GM19324 (cell line): Measurements from ENCODE around the gene FALEC.

Experiments
- ATAC-seq: cut with Tn5 transposase; IDR thresholded peaks from one replicate; pipeline ENCODE4 v1.9.1; 2021; ENCODE audit warnings: mild to moderate bottlenecking, moderate library complexity; ENCODE audit not compliant: unreplicated experiment, low FRiP score

FALEC gene

DNA sequence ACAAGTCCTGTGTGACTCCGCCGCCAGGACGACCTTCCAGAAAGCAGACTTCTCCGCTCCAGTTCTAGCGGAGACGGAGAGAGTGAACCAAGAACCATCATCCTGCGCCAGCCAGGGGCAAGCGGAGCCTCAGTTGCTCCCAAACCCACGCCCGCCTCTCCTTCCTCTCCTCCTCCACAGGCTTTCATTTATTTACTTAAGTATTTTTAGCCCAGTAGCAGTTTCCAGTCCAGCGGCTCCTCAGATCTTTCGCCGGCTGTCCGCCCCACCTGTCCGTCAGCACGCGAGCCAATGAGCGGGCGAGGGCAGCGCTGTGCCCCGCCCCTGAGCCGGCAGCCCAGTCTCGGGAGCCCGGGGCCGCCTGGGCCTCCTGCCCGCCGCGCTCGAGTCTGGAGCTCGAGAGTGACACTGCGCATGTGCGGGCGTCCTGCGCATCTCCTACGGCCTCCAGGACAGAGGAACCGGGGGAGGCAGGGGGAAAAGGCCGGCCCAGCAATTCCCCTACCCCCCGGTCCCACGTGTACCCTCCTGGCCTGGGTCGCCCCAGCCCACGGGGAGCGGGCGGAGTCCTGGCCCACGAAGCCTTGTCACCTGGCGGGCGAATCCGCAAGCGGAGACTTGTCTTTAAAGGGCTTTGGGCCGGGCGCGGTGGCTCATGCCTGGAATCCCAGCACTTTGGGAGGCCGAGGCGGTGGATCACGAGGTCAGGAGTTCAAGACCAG lies at the start of gene FALEC:
TSS of gene FALEC (plus strand) at position 425 of the 722 bp plus-strand sequence.
- peak; percentile 97 for ATAC-seq

DNA sequence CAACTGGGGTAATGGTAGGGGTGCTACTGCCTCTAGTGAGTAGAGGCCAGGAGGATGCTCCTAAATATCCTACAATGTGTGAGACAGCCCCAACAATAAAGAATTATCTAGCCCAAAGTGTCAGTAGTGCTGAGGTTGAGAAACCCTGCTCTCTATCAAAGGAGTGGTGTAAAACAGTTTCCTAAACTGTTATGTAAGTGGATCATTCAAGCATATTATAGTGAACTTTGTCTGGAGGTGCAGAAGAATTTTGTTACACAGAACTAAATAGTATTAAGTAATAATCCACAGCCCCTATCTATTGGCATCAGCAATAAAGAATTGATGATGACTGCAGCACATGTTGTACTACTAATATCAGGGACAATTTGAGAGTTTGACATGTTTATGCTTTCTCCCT lies 48.6 kb upstream of the FALEC start:
- ATAC-seq, result no peak

DNA sequence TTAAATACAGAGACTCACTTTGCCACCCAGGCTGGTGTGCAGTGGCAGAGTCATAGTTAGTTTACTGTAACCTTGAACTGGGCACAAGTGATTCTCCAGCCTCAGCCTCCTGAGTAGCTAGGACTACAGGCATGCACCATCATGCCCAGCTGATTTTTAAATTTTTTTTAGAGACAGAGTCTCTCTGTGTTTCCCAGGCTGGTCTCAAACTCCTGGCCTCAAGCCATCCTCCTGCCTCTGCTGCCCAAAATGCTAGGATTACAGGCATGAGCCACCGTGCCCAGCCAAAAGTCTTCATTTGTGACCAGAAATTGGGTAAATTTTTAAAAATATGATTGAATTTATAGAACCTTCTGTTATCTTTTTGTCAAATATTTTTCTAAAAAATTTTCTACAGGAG lies 46.3 kb upstream of the FALEC start:
- no peak for ATAC-seq

DNA sequence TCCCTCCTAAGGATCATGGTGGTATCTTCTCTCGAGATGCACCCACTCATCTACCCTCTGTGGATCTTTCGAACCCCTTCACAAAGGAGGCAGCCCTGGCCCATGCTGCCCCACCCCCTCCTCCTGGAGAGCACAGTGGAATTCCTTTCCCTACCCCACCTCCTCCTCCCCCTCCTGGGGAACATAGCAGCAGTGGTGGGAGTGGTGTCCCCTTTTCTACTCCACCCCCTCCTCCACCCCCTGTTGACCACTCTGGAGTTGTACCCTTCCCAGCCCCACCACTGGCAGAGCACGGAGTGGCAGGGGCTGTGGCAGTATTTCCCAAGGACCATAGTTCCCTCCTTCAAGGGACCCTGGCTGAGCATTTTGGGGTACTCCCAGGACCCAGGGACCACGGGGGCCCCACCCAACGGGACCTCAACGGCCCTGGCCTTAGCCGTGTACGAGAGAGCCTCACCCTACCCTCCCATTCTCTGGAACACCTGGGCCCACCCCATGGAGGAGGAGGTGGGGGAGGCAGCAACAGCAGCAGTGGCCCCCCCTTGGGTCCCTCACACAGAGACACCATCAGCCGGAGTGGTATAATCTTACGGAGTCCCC lies 42.9 kb upstream of the FALEC start:
- no peak for ATAC-seq

DNA sequence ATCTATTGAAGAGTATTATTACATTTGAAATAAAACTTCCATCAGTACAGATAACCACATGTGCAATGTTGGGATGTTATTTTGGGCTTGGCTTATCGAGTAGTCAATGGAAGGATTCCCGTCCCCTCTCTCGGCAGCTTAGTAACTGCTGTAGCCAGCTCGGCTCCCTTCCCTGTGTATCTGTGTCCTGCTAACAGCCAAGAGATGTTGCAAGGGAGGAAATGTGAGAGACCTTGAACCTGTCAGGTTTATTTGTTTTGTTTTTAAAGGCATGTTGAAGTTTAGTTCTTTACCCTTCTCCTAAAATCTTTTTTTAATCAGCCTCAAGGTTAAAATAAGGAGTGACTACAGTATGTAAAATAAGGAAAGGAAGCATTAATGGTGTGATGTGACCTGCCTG lies 41.9 kb upstream of the FALEC start:
- ATAC-seq, result no peak

DNA sequence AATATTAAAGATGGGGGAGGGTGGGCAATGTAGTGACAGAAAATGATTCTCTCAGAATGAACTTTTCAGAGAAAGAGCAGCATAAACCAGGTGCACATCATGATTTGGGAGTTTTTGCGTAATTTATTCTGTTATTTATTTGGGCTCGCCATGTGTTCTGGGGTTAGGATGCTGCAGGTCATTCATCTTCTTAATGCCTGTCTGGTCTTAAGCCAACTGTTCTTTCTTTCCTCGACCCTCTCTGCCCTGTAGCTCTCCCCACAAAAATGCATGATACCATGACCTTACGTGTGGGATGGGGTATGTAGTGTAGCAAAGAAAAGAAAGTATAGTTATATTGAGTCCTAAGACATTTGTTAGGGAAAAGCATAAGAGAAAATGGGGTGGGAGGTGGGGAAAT lies 40.7 kb upstream of the FALEC start:
- ATAC-seq, result no peak

DNA sequence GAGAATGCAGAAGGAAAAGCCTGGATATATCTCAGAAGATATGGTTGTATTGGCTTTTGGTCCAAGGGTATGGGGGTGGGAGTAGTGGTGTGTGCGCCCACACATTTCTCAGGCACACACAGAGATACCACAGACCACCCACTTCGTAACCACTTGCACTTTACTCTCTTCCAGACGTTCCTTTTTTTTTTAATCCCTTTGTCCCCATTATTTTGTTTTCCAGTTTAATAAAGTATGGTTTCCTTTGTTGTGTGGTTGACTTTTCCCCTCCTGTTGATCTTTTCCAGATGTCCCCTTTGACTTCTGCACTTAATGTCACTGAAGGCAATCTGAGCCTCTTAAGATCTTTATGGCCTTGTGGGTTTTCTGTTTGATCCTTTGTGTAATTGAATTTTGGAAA lies 38.8 kb upstream of the FALEC start:
- no peak for ATAC-seq

DNA sequence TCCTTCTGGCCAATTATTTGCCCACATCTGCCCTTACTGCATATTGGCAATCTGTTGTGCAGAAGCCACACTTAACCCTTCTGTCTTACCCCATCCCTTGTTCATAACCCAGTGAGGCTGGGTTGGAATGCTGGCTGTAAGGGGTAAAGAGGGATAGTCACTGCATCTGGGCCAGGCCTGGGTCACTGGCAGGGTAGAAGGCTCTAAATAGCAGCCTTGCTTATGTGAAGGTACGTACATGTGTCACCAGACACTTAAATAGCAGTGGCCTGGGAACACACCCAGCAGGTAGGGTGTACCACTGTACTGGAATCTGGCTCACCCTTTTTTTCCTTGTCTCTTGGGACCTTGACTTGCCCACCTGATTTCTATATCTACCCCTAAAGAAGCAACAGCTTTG lies 38.2 kb upstream of the FALEC start:
- no peak for ATAC-seq

DNA sequence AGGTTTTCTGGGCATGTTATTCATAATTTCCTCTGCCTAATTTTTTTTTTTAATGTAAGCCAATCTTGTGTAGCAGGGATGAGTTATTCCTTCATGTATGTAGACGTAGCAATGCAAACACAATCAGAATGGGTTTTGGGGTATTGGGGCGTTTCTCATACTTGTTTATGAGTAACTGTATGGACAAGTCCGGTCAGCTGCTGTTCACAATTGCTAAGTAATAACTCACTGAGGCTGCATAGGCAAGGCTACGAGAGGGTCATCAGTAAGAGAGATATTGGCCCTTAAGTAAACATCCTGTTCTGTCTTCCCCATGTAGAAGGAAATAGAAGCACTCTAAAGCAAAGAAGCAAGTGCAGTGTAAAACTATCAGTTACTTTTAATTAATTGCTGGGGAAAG lies 37.8 kb upstream of the FALEC start:
- ATAC-seq, result no peak

DNA sequence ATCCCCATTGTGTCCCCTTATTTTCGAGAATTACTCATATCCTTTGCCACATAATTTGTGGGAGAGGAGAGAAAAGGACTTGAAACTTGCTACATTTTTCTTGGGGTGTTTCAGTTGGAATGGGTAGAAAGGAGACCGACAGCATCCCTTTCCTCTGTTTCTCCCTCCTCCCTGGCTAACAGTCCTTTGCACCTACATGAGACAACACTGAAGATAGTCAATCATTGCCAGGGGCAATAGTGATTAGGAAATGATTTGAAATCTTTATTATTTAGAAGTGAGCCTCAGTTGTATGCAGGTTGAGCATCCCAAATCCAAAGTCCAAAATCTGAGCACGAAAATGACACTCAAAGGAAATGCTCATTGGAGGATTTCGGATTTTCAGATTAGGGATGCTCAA lies 36.2 kb upstream of the FALEC start:
- ATAC-seq, result no peak

DNA sequence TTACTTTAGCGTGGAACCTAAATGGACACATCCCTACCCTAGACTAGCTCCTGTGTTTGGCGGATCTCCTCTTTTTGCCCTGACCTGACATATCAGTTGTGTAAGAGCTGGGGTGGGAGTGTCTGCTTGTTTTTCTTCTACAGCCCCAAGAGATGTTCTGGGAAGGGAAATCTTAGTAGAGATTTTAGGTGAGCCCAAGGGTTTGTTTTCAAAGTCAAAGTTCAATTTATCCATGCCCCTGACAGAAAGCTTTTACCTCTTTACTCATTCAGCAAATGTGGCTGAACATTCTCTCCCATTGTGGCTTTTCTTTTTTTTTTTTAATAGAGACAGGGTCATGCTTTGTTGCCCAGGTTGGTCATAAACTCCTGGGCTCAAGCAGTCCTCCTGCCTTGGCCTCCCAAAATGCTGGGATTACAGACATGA lies 35.6 kb upstream of the FALEC start:
- ATAC-seq, result no peak

DNA sequence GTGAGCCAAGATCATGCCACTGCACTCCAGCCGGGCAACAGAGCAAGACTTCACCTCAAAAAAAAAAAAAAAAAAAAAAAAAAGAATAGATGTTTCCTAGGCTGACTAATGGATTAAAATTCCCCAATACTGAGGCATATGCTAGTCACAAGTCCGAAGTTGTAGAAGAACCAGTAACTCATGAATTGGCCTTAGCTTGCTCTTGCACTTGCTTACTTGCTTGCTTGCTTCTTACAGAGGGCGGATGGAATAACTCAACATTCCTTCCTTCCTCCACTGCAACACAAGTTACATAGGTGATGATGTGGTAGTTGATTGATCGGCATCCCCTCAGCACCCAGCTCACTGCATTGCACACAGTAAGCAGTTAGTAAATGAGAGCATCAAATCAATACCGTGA lies 31.1 kb upstream of the FALEC start:
- no peak for ATAC-seq

DNA sequence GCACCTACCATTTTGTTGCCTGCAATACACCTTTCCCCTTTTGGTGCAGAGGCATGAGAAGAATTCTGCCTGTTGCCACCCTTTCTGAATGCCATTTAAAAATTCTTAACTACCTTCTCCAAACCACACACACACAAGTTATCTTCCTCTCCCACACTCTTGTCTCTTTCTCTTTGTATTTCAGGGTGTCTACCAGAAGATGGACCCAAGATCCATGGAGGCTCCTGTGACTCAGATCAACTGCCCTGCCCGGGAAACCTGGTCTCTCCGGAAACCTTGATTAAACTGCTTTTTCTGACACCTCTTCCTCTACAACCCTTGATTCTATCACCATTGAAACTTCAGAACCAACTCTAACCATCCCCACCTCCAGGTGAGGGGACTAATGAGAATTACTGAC lies 30.7 kb upstream of the FALEC start:
- no peak for ATAC-seq

DNA sequence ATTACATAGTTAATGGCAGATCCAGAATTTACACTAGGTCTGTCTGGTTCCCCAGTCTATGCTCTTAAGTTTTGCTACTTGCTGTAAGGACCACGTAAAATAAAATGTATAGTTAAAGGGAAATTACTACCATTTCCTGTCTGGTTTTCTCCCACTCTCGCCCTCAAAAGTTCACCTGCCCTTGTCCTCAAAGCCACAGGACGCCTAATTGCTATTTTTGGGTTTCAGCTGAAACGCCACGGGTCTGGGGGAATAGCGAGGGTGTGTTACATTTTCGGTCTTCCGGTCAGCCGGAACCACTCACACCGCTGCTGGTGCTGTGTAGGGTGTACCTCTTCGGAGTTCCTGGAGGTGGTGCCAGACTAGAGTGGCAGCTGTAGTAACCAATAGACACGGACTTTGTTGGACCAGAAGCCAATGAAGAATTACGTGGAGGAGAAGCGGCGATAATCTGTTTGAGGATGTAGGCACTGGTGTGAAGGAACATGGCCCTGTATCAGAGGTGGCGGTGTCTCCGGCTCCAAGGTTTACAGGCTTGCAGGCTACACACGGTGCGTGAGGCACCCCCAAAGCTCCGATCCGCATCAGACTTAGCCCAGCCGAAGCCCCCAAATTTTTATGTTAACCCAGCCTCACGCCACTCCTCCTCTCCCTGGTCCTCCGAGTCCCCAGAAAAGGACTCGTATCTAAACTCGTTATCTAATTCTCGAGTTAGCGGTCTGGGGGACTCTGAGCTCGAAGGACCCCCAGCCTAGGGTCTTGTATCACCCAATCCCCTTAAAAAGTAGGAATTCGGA lies 28.4 kb upstream of the FALEC start, which contains the start of gene TARS2:
TSS of gene TARS2 (plus strand) at position 454 of the 797 bp plus-strand sequence. CDS start at position 486, 32 bp downstream.
- peak; percentile 97 for ATAC-seq

DNA sequence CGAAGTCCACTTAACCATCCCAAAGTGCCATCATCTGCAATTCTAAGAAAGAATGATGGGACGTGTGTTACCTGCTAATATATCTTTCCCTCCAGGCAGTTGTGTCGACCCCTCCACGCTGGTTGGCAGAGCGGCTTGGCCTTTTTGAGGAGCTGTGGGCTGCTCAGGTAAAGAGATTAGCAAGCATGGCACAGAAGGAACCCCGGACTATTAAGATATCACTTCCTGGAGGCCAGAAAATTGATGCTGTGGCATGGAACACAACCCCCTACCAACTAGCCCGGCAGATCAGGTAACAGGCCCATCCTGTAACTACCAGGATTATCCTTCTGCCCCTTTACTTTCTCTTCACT lies 27.8 kb upstream of the FALEC start:
- no peak for ATAC-seq

DNA sequence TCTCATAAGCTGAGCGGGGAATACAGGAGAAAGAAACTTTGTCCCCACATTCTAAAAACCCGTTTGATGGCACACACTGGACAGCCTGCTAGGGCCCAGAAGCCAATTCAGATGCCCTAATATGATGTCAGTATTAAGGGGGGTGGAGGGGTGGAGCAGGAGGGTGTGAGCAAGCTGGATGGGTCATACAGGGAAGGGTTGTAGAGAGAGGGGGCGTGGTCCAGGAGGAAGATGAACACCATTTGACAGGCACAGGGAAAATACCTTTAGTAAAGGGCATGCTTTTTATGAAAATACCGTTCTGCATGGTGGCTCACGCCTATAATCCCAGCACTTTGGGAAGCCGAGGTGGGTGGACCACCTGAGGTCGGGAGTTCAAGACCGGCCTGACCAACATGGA lies 22.4 kb upstream of the FALEC start:
- no peak for ATAC-seq

DNA sequence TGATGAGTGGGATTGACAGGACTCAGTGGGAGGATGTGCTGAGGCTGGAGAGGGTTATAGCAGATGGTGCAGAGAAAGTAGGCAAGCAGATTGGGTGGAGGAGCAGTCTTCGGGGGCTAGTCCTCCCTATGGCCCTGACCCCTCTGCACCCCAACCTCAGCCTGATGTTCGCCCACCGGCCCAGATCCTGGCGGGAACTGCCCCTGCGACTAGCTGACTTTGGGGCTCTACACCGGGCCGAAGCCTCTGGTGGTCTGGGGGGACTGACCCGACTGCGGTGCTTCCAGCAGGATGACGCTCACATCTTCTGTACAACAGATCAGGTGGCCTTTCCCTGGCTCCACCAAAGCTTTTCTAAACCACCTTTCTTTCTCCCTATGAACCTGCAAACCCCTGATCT lies 17.2 kb upstream of the FALEC start:
- ATAC-seq, result no peak

DNA sequence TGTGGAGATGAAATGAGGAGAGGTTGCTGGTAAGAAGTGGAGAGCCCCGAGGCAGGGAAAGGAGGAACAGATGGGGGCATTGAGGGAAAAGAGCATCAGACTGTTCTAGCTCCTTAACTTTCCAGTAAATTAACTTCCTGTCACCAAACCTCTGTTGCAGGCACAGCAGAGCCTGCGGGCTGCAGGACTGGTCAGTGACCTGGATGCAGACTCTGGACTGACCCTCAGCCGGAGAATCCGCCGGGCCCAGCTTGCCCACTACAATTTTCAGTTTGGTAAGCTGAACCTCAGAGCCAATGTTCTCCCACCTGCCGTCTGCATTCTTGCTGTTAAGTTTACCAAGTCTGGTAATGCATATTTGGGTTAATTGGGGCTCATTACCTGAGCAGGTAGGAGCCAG lies 10.1 kb upstream of the FALEC start:
- ATAC-seq, result no peak

DNA sequence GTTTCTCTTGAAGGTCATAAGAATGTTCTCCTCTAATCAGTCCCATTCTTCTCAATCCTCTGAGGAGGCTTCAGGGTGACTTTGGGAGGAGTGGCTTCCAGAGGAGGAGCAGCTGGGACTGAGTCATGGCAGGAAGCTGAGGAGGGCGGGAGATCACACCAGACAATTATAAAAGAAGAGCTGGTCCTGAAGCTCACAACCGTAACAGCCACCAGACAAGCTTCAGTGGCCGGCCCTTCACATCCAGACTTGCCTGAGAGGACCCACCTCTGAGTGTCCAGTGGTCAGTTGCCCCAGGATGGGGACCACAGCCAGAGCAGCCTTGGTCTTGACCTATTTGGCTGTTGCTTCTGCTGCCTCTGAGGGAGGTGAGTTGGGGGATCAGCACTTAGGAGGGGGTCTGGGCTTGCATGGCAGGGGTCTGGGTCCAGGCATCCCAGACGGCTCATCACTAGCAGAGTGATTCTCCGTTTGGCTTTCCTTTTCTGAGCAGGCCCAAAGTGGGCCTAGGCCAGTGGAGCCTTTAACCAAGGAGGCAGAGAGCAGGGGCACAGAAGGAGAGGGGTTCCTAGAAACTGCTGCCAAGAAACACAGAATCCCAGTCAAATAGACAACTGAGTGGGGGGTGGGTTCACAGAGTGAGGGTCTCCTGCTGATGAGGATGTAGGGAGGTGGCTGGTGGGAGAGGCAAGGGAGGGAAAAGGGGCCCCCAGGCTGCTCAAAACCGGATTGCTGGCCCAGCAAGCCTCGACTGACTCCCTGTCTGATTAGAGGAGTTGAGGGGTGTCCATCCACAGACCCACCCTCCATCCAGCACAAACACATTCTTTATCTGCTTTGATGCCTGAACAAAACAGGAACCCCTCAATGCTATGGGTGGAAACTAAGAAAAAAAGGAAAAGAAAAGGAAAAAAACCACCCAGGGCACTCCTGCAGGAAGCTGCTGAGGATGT lies 7.4 kb upstream of the FALEC start, which contains the start of gene ECM1:
TSS of gene ECM1 (plus strand) at position 198 of the 953 bp plus-strand sequence. CDS start at position 299, 101 bp downstream.
- ATAC-seq, result no peak

DNA sequence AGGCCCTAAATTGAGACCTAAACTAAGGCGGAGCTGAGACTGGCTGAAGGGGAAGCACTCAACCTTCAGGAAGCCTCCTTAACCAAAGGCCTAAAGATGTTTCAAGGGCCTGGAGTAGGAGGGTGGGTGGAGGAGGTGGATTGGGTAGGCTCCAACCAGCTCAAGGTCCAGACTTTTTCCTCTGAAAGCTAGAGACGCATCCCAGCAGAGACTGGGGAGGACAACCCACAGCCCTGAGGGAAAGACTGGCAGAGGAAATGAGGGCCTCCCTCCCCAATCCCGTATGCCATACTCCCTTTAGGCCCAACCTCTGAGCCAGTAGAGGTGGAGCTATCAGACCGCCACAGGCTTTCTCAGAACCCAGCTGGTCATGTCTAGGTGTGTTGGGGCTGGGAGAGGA lies 6.6 kb upstream of the FALEC start:
- no peak for ATAC-seq
